GM21723 (cell line): ENCODE results near the gene ARMC9.
"Not testable (repeated sequence)": the region's sequence is repeated elsewhere in the genome, so short reads cannot be mapped to it uniquely, and the experiment has no call there.

Experiments used
- ATAC-seq: cut with Tn5 transposase; IDR thresholded peaks from one replicate; pipeline ENCODE4 v1.9.1; 2021; ENCODE audit warnings: mild to moderate bottlenecking, moderate library complexity; ENCODE audit not compliant: unreplicated experiment

ARMC9 gene

GRCh38 chr2:231336236-231336635, 137.8 kb downstream of the ARMC9 start:
- ATAC-seq: no peak

- no peak for ATAC-seq
Observed at GRCh38 chr2:231336700-231337099, 138.3 kb downstream of the ARMC9 start.

- ATAC-seq: no peak
Observed at GRCh38 chr2:231337807-231338759, 139.7 kb downstream of the ARMC9 start.

GRCh38 chr2:231339316-231339715, 140.9 kb downstream of the ARMC9 start:
- ATAC-seq: no peak

GRCh38 chr2:231341100-231341499, 142.7 kb downstream of the ARMC9 start:
- no peak for ATAC-seq

- ATAC-seq: no peak
Observed at GRCh38 chr2:231342061-231342711, 143.8 kb downstream of the ARMC9 start.

GRCh38 chr2:231343006-231343710, 144.7 kb downstream of the ARMC9 start:
- no peak for ATAC-seq

GRCh38 chr2:231343988-231344387, 145.6 kb downstream of the ARMC9 start:
- no peak for ATAC-seq

- no peak for ATAC-seq
Observed at GRCh38 chr2:231344851-231345250, 146.4 kb downstream of the ARMC9 start.

- no peak for ATAC-seq
Observed at GRCh38 chr2:231347081-231347480, 148.7 kb downstream of the ARMC9 start.

- no peak for ATAC-seq
Observed at GRCh38 chr2:231347638-231348037, 149.2 kb downstream of the ARMC9 start.

GRCh38 chr2:231348173-231348572, 149.7 kb downstream of the ARMC9 start:
- ATAC-seq: no peak

- ATAC-seq: no peak
Observed at GRCh38 chr2:231348704-231349373, 150.4 kb downstream of the ARMC9 start.

GRCh38 chr2:231349374-231349735, 150.9 kb downstream of the ARMC9 start:
- not testable (repeated sequence) for ATAC-seq

GRCh38 chr2:231351648-231352047, 153.2 kb downstream of the ARMC9 start:
- no peak for ATAC-seq

- ATAC-seq: no peak
Observed at GRCh38 chr2:231353469-231353868, 155.0 kb downstream of the ARMC9 start.

GRCh38 chr2:231355508-231356465, 157.4 kb downstream of the ARMC9 start:
- no peak for ATAC-seq

- no peak for ATAC-seq
Observed at GRCh38 chr2:231356466-231356844, 158.0 kb downstream of the ARMC9 start.

- no peak for ATAC-seq
Observed at GRCh38 chr2:231357048-231357447, 158.6 kb downstream of the ARMC9 start.

- ATAC-seq: no peak
Observed at GRCh38 chr2:231357931-231358330, 159.5 kb downstream of the ARMC9 start.
